Measurements from ENCODE around the gene ST8SIA5.
"Not testable (repeated sequence)": the region's sequence is repeated elsewhere in the genome, so short reads cannot be mapped to it uniquely, and the experiment has no call there.

The ST8SIA5 gene
- 0.04 to 0.06 reads per million in 2 experiments for total RNA-seq

- no peak for DNase-seq (ENCODE audit: low read depth)
Observed at GRCh38 chr18:46756559-46757201, at the start of gene ST8SIA5. Gene ST8SIA5, minus strand, starts transcription at chr18:46757053. Its CDS starts 545 bp downstream, at chr18:46756508.

GRCh38 chr18:46795945-46796344 is 39.1 kb upstream of the ST8SIA5 start:
- not testable (repeated sequence) for DNase-seq (ENCODE audit: low read depth)

GRCh38 chr18:46794607-46795006 is 37.8 kb upstream of the ST8SIA5 start:
- no peak for DNase-seq (ENCODE audit: low read depth)

GRCh38 chr18:46793565-46793964 is 36.7 kb upstream of the ST8SIA5 start:
- no peak for DNase-seq (ENCODE audit: low read depth)

- DNase-seq (ENCODE audit: low read depth), result no peak
Observed at GRCh38 chr18:46789088-46789487, 32.2 kb upstream of the ST8SIA5 start.

- no peak for DNase-seq (ENCODE audit: low read depth)
Observed at GRCh38 chr18:46787674-46788073, 30.8 kb upstream of the ST8SIA5 start.

GRCh38 chr18:46772357-46772756 is 15.5 kb upstream of the ST8SIA5 start:
- no peak for DNase-seq (ENCODE audit: low read depth)

- no peak for DNase-seq (ENCODE audit: low read depth)
Observed at GRCh38 chr18:46771141-46771540, 14.3 kb upstream of the ST8SIA5 start.

GRCh38 chr18:46770708-46771107 is 13.9 kb upstream of the ST8SIA5 start:
- DNase-seq (ENCODE audit: low read depth), result no peak

GRCh38 chr18:46768166-46768921 is 11.5 kb upstream of the ST8SIA5 start:
- DNase-seq (ENCODE audit: low read depth), result no peak

- no peak for DNase-seq (ENCODE audit: low read depth)
Observed at GRCh38 chr18:46767217-46767616, 10.4 kb upstream of the ST8SIA5 start.

- no peak for DNase-seq (ENCODE audit: low read depth)
Observed at GRCh38 chr18:46764586-46764985, 7.7 kb upstream of the ST8SIA5 start.

GRCh38 chr18:46761059-46761769 is 4.4 kb upstream of the ST8SIA5 start:
- DNase-seq (ENCODE audit: low read depth), result no peak

- no peak for DNase-seq (ENCODE audit: low read depth)
Observed at GRCh38 chr18:46759890-46760289, 3.0 kb upstream of the ST8SIA5 start.

GRCh38 chr18:46756025-46756558 is 761 bp downstream of the ST8SIA5 start:
- no peak for DNase-seq (ENCODE audit: low read depth)

GRCh38 chr18:46755315-46756024 is 1.4 kb downstream of the ST8SIA5 start:
- DNase-seq (ENCODE audit: low read depth), result no peak

GRCh38 chr18:46754661-46755292 is 2.1 kb downstream of the ST8SIA5 start:
- DNase-seq (ENCODE audit: low read depth), result no peak

- no peak for DNase-seq (ENCODE audit: low read depth)
Observed at GRCh38 chr18:46754188-46754587, 2.7 kb downstream of the ST8SIA5 start.

GRCh38 chr18:46751882-46752281 is 5.0 kb downstream of the ST8SIA5 start:
- DNase-seq (ENCODE audit: low read depth), result no peak

GRCh38 chr18:46750626-46751025 is 6.2 kb downstream of the ST8SIA5 start:
- no peak for DNase-seq (ENCODE audit: low read depth)

- no peak for DNase-seq (ENCODE audit: low read depth)
Observed at GRCh38 chr18:46748466-46748865, 8.4 kb downstream of the ST8SIA5 start.
